Measurements from ENCODE around the gene MRGPRE.

DNA sequence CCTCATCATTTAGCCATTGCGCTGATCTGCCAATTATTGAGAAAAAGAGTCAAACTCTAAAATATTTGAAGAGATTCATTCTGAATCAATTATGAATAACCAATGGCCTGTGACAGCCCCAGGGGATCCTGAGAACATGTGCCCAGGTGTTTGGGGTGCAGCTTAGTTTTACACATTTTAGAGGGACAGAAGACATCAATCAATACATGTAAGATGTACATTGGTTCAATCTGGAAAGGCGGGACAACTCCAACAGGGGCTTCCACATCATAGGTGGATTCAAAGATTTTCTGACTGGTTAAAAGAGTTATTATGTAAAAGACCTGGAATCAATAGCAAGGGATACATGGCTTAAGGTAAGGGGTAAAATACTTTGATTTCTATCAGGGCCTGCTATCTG, 4.9 kb upstream of the MRGPRE start:
- TF ChIP-seq CTCF (optimal IDR thresholded peaks at IDR 0.05 in 1 of 3, IDR thresholded peaks at IDR 0.05 in 1 of 3, conservative IDR thresholded peaks at IDR 0.05 in 1 of 3; ENCODE audit: extremely low read depth in 1 of 3, insufficient read depth in 2 of 3, low read length in 3 of 3) (no peak), EZH2 (IDR thresholded peaks at IDR 0.05; ENCODE audit: low read length) (no peak)

Data from keratinocyte (primary cell).